ENCODE measurements around the gene PRKCE.

The PRKCE gene

GRCh38 chr2:46026431-46026830 is 375.0 kb downstream of the PRKCE start:
- no peak for DNase-seq

GRCh38 chr2:46029332-46029811 is 377.9 kb downstream of the PRKCE start:
- DNase-seq: peak in 2 of 3 experiments; percentile 20 to 62

GRCh38 chr2:46030330-46030729 is 378.9 kb downstream of the PRKCE start:
- no peak for DNase-seq

GRCh38 chr2:46032161-46032813 is 380.8 kb downstream of the PRKCE start:
- DNase-seq: no peak

- no peak for DNase-seq
Observed at GRCh38 chr2:46032996-46033395, 381.5 kb downstream of the PRKCE start.

- no peak for DNase-seq
Observed at GRCh38 chr2:46034535-46034934, 383.1 kb downstream of the PRKCE start.

- no peak for DNase-seq
Observed at GRCh38 chr2:46036929-46037328, 385.5 kb downstream of the PRKCE start.

GRCh38 chr2:46039543-46040303 is 388.2 kb downstream of the PRKCE start:
- no peak for DNase-seq

GRCh38 chr2:46040563-46041155 is 389.2 kb downstream of the PRKCE start:
- no peak for DNase-seq

GRCh38 chr2:46041434-46041833 is 390.0 kb downstream of the PRKCE start:
- DNase-seq: no peak

- no peak for DNase-seq
Observed at GRCh38 chr2:46042207-46042637, 390.7 kb downstream of the PRKCE start.

GRCh38 chr2:46042711-46043110 is 391.2 kb downstream of the PRKCE start:
- DNase-seq: no peak

- no peak for DNase-seq
Observed at GRCh38 chr2:46045888-46046287, 394.4 kb downstream of the PRKCE start.

- DNase-seq: no peak
Observed at GRCh38 chr2:46047290-46047689, 395.8 kb downstream of the PRKCE start.

- DNase-seq: no peak
Observed at GRCh38 chr2:46048693-46049092, 397.2 kb downstream of the PRKCE start.

GRCh38 chr2:46050027-46050426 is 398.6 kb downstream of the PRKCE start:
- DNase-seq: no peak

GRCh38 chr2:46050489-46050888 is 399.0 kb downstream of the PRKCE start:
- no peak for DNase-seq

- DNase-seq: no peak
Observed at GRCh38 chr2:46051085-46051484, 399.6 kb downstream of the PRKCE start.

- DNase-seq: no peak
Observed at GRCh38 chr2:46053564-46053963, 402.1 kb downstream of the PRKCE start.

GRCh38 chr2:46056541-46056940 is 405.1 kb downstream of the PRKCE start:
- no peak for DNase-seq

GRCh38 chr2:46058140-46058539 is 406.7 kb downstream of the PRKCE start:
- DNase-seq: no peak

- DNase-seq: peak; percentile 78 to 91 (median 86)
Observed at GRCh38 chr2:46062637-46063412, 411.4 kb downstream of the PRKCE start.

GRCh38 chr2:46064396-46064795 is 412.9 kb downstream of the PRKCE start:
- no peak for DNase-seq
